ENCODE results near the gene CEP170B.

GRCh38 chr14:104942586-104942985, 77.5 kb downstream of the CEP170B start:
- no peak for TF ChIP-seq POLR2A (IDR thresholded peaks at IDR 0.05; ENCODE audit: low read length)
- TF ChIP-seq CTCF (IDR thresholded peaks at IDR 0.05), result no peak
- TF ChIP-seq NPAS2 (CRISPR knock-in tag; IDR thresholded peaks at IDR 0.05; ENCODE audit: borderline replicate concordance), result no peak
- TF ChIP-seq, protein P1, sequence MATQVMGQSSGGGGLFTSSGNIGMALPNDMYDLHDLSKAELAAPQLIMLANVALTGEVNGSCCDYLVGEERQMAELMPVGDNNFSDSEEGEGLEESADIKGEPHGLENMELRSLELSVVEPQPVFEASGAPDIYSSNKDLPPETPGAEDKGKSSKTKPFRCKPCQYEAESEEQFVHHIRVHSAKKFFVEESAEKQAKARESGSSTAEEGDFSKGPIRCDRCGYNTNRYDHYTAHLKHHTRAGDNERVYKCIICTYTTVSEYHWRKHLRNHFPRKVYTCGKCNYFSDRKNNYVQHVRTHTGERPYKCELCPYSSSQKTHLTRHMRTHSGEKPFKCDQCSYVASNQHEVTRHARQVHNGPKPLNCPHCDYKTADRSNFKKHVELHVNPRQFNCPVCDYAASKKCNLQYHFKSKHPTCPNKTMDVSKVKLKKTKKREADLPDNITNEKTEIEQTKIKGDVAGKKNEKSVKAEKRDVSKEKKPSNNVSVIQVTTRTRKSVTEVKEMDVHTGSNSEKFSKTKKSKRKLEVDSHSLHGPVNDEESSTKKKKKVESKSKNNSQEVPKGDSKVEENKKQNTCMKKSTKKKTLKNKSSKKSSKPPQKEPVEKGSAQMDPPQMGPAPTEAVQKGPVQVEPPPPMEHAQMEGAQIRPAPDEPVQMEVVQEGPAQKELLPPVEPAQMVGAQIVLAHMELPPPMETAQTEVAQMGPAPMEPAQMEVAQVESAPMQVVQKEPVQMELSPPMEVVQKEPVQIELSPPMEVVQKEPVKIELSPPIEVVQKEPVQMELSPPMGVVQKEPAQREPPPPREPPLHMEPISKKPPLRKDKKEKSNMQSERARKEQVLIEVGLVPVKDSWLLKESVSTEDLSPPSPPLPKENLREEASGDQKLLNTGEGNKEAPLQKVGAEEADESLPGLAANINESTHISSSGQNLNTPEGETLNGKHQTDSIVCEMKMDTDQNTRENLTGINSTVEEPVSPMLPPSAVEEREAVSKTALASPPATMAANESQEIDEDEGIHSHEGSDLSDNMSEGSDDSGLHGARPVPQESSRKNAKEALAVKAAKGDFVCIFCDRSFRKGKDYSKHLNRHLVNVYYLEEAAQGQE (IDR thresholded peaks at IDR 0.05), result no peak
- TF ChIP-seq, protein P2, sequence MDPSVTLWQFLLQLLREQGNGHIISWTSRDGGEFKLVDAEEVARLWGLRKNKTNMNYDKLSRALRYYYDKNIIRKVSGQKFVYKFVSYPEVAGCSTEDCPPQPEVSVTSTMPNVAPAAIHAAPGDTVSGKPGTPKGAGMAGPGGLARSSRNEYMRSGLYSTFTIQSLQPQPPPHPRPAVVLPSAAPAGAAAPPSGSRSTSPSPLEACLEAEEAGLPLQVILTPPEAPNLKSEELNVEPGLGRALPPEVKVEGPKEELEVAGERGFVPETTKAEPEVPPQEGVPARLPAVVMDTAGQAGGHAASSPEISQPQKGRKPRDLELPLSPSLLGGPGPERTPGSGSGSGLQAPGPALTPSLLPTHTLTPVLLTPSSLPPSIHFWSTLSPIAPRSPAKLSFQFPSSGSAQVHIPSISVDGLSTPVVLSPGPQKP (IDR thresholded peaks at IDR 0.05; ENCODE audit: low read depth, low read length), result no peak
- no peak for TF ChIP-seq RAD21 (conservative IDR thresholded peaks at IDR 0.05 in 1 of 2, IDR thresholded peaks at IDR 0.05 in 1 of 2)
- no peak for TF ChIP-seq BHLHE40 (IDR thresholded peaks at IDR 0.05; ENCODE audit: low read depth, low read length)
- no peak for TF ChIP-seq NFE2L2 (conservative IDR thresholded peaks at IDR 0.05; ENCODE audit: low read length)
- TF ChIP-seq NR3C1 (IDR thresholded peaks at IDR 0.05), result no peak
- TF ChIP-seq JUNB (IDR thresholded peaks at IDR 0.05), result no peak
- TF ChIP-seq EP300 (IDR thresholded peaks at IDR 0.05), result no peak
- no peak for TF ChIP-seq RCOR1 (IDR thresholded peaks at IDR 0.05; ENCODE audit: low read depth, low read length)
- TF ChIP-seq, protein P3, sequence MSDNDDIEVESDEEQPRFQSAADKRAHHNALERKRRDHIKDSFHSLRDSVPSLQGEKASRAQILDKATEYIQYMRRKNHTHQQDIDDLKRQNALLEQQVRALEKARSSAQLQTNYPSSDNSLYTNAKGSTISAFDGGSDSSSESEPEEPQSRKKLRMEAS (IDR thresholded peaks at IDR 0.05), result no peak
- TF ChIP-seq, protein P4, sequence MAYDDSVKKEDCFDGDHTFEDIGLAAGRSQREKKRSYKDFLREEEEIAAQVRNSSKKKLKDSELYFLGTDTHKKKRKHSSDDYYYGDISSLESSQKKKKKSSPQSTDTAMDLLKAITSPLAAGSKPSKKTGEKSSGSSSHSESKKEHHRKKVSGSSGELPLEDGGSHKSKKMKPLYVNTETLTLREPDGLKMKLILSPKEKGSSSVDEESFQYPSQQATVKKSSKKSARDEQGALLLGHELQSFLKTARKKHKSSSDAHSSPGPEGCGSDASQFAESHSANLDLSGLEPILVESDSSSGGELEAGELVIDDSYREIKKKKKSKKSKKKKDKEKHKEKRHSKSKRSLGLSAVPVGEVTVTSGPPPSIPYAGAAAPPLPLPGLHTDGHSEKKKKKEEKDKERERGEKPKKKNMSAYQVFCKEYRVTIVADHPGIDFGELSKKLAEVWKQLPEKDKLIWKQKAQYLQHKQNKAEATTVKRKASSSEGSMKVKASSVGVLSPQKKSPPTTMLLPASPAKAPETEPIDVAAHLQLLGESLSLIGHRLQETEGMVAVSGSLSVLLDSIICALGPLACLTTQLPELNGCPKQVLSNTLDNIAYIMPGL (CRISPR knock-in tag; IDR thresholded peaks at IDR 0.05; ENCODE audit: borderline replicate concordance), result no peak
